HG02885 (cell line): ENCODE measurements around the gene BNC2.
"Not testable (repeated sequence)": the region's sequence is repeated elsewhere in the genome, so short reads cannot be mapped to it uniquely, and the experiment has no call there.

ENCODE experiments used
- ATAC-seq: cut with Tn5 transposase; IDR thresholded peaks from one replicate; pipeline ENCODE4 v1.9.1; 2021; ENCODE audit warnings: mild to moderate bottlenecking; ENCODE audit not compliant: unreplicated experiment, poor library complexity

BNC2 gene

GRCh38 chr9:16870596-16871335 lies at the start of gene BNC2:
Gene BNC2, minus strand, starts transcription at chr9:16870670. Its CDS starts 22 bp downstream, at chr9:16870648.
- ATAC-seq: no peak

- ATAC-seq: no peak
Observed at GRCh38 chr9:16918920-16919319, 48.5 kb upstream of the BNC2 start.

- no peak for ATAC-seq
Observed at GRCh38 chr9:16915126-16915831, 44.8 kb upstream of the BNC2 start.

- ATAC-seq: no peak
Observed at GRCh38 chr9:16912197-16912596, 41.7 kb upstream of the BNC2 start.

- not testable (repeated sequence) for ATAC-seq
Observed at GRCh38 chr9:16908206-16908605, 37.7 kb upstream of the BNC2 start.

GRCh38 chr9:16904655-16905054 lies 34.2 kb upstream of the BNC2 start:
- no peak for ATAC-seq

- ATAC-seq: no peak
Observed at GRCh38 chr9:16901590-16901989, 31.1 kb upstream of the BNC2 start.

- no peak for ATAC-seq
Observed at GRCh38 chr9:16899606-16900005, 29.1 kb upstream of the BNC2 start.

- no peak for ATAC-seq
Observed at GRCh38 chr9:16898464-16898863, 28.0 kb upstream of the BNC2 start.

GRCh38 chr9:16888594-16888993 lies 18.1 kb upstream of the BNC2 start:
- no peak for ATAC-seq

- ATAC-seq: no peak
Observed at GRCh38 chr9:16885931-16886330, 15.5 kb upstream of the BNC2 start.

- no peak for ATAC-seq
Observed at GRCh38 chr9:16884952-16885513, 14.6 kb upstream of the BNC2 start.

GRCh38 chr9:16884373-16884772 lies 13.9 kb upstream of the BNC2 start:
- ATAC-seq: no peak

GRCh38 chr9:16883586-16883985 lies 13.1 kb upstream of the BNC2 start:
- ATAC-seq: no peak

- ATAC-seq: not testable (repeated sequence)
Observed at GRCh38 chr9:16882440-16882839, 12.0 kb upstream of the BNC2 start.

- no peak for ATAC-seq
Observed at GRCh38 chr9:16879416-16879815, 8.9 kb upstream of the BNC2 start.

GRCh38 chr9:16877256-16877655 lies 6.8 kb upstream of the BNC2 start:
- ATAC-seq: no peak

GRCh38 chr9:16873126-16873802 lies 2.8 kb upstream of the BNC2 start:
- no peak for ATAC-seq

- ATAC-seq: no peak
Observed at GRCh38 chr9:16871336-16872151, 1.1 kb upstream of the BNC2 start.
